ENCODE data around the gene GLTPD2.

GLTPD2 gene

DNA sequence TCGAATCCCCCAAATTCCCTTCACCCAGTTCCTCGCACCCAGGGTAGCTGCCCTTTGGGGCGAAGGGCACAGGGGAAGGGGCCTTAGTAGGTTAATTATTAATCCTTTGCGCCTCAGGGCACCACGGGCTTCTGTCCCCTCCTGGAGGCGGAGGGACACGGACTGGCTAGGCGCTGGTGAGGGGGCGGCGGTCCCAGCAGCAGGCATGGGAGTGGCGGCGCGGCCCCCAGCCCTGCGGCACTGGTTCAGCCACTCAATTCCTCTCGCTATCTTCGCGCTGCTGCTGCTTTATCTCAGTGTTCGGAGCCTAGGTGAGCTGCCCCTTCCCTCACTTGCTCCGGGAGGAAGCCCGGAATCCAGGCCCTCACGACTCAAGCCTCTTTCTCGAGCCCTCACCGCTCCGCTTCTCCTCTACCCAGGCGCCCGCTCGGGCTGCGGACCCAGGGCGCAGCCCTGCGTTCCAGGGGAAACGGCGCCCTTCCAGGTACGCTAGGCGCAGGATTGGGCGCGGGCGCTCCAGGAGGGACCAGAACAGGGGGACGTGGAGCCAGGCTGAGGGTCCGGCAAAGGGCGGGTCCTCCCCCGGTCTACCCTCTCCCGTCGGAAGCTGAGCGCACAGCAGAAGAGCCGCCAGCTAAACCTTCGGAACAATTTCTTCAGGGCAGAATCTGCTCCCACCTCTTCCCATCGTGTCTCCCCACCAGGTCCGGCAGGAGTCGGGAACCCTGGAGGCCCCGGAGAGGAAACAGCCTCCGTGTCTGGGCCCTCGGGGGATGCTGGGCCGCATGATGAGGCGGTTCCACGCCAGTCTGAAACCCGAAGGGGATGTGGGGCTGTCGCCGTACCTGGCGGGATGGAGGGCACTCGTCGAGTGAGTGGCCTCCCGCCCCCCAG lies at the start of gene GLTPD2:
GLTPD2 (plus strand) TSS at position 158 of the 894 bp plus-strand sequence; CDS start at position 206, 48 bp downstream.
- DNase-seq: no peak

DNA sequence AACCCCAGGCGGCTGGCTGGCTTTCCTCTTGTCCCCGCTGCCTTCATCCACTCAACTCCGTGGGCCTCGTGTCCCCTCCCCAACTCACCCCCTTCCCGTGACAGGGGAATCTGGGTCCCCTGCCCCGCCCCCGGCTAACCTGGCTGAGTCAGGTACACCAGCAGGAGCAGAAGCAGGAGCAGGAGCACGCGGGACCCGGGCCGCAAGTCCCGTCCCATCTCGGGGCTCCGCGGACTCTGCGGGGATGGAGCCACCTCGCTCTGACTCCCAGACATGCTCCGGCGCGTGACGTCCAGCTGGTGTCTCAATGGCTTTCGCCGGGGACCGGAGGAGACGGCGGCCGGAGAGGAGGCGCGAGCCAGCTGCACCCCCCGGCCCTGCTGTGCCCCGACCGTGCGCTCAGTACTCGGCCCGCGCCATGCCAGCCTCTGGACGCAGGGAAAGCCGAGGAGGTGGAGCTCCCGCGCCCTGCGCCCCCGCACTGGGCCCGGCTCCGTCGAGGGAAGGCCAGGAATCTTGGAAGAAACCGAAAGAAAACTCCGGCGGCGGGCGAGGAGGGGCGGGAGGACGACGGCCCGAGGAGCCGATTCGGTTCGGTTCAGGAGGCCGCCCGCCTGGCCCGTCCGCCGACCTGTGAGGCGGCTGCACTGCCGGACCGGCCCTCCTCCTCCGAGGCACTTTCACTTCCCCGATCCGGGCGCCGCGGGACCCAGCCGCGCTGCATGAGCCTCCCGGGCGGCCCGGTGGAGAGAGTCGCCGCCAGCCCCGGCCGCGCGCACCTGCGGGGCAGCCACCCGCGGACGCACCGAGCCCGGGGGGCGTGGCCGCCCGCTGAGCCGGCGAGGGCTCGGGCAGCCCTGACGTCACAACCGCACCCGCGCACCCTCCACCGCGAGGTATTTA lies 49.4 kb upstream of the GLTPD2 start, which contains the start of the genes CXCL16 and ZMYND15:
CXCL16 (minus strand) TSS at position 807 of the 903 bp plus-strand sequence; CDS start at position 218, 589 bp downstream.
ZMYND15 (plus strand) TSS at position 712 of the 903 bp plus-strand sequence. CDS start 716 bp downstream, outside the sequence.
- DNase-seq: no peak

DNA sequence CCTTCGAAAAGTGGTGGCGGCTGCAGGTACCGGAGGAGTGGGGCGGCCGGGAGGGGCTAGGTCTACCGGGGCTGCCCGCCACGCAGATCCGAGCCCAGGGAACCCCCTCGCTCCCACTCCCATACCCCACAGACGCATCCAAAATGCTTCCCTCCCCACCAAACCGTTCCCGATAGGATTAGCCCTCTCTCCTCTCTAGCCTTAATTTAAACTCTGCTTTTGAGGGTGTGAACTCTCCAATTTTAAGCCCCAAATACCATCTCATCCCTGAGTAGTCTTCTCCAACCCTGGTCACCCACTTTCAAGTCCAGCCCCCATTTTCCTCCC lies 48.8 kb upstream of the GLTPD2 start:
- no peak for DNase-seq

DNA sequence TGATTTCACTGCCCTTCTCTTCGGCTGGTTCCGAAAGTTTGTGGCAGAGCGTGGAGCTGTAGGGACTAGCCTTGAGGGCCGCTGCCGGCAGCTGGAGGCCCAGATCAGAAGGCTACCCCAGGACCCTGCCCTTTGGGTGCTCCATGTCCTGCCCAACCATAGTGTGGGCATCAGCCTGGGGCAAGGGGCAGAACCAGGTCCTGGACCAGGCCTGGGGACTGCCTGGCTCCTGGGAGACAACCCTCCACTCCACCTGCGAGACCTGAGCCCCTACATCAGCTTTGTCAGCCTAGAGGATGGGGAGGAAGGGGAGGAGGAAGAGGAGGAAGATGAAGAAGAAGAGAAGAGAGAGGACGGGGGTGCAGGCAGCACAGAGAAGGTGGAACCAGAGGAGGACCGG lies 48.2 kb upstream of the GLTPD2 start:
- no peak for DNase-seq

DNA sequence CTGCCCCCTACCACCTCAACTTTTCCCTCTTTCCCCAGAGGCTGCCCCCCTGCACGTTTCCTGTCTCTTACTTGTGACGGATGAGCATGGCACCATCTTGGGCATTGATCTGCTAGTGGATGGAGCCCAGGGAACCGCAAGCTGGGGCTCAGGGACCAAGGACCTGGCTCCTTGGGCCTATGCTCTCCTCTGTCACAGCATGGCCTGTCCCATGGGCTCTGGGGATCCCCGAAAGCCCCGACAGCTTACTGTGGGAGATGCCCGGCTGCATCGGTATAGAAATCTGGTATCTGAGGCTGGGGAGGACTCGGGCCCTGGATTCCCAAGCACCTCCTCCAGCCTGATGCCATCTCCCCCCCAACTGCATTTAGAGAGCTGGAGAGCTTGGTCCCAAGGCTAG lies 47.2 kb upstream of the GLTPD2 start:
- no peak for DNase-seq

DNA sequence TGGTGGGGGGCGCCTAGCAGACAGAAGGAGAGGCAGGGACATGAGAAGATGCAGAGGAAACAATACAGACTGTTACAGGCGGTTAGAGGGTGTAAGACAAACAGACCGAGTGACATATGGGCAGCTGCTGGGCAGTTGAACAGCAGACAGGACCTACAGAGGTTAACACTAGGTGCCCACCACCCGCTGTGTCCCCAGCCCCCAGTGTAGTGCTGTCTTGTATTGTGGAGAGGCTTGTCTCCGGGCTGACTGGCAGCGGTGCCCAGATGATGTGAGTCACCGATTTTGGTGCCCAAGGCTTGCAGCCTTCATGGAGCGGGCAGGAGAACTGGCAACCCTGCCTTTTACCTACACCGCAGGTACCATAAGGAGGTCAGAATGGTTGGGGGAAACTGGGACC lies 46.6 kb upstream of the GLTPD2 start:
- no peak for DNase-seq

DNA sequence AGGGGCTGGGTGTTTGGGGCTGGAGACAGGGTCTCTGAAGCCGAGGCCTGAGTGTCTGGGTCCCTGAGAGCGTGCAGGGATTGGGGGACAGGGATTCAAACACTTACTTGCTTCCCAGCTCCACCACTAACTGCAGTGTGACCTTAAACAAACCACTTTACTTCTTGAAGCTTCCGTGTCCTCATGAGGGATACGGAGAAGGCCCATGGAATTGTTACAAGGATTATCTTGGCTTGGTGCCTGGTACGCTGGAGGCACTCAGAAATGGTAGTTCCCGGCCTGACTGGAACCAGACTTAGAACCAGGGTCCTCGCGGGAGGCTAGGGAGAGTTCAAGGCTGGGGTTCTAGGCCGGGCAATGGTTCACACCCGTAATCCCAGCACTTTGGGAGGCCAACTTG lies 46.1 kb upstream of the GLTPD2 start:
- DNase-seq: no peak

DNA sequence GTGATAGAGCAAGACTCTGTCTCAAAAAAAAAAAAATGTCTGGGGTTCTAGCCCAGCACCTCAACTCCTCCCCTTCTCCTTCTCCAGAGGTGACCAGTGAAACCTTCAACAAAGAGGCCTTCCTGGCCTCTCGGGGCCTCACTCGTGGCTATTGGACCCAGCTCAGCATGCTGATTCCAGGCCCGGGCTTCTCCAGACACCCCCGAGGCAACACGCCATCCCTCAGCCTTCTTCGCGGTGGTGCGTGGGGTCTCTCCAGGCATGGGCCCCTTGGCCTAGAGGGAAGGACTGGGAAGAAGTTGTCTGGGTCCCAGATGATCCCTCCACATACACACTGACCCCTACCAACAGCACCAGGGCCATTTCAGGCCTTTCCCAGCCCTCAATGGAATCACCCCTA lies 45.5 kb upstream of the GLTPD2 start:
- no peak for DNase-seq

DNA sequence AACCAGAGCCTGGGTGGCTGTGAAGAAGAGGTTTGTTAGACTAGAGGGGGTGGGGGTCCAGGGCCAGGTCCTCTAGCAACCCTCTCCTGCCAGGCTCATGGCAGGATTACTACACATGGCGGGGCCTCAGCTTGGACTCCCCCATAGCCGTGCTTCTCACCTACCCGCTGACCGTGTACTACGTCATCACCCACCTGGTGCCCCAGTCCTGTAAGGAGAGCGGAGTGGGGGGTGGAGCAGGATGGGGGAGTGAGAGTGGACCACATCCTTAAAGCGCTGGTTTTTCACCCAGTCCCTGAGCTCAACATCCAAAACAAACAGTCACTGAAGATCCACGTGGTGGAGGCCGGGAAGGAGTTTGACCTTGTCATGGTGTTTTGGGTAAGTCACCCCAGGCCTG lies 44.9 kb upstream of the GLTPD2 start:
- DNase-seq: no peak

DNA sequence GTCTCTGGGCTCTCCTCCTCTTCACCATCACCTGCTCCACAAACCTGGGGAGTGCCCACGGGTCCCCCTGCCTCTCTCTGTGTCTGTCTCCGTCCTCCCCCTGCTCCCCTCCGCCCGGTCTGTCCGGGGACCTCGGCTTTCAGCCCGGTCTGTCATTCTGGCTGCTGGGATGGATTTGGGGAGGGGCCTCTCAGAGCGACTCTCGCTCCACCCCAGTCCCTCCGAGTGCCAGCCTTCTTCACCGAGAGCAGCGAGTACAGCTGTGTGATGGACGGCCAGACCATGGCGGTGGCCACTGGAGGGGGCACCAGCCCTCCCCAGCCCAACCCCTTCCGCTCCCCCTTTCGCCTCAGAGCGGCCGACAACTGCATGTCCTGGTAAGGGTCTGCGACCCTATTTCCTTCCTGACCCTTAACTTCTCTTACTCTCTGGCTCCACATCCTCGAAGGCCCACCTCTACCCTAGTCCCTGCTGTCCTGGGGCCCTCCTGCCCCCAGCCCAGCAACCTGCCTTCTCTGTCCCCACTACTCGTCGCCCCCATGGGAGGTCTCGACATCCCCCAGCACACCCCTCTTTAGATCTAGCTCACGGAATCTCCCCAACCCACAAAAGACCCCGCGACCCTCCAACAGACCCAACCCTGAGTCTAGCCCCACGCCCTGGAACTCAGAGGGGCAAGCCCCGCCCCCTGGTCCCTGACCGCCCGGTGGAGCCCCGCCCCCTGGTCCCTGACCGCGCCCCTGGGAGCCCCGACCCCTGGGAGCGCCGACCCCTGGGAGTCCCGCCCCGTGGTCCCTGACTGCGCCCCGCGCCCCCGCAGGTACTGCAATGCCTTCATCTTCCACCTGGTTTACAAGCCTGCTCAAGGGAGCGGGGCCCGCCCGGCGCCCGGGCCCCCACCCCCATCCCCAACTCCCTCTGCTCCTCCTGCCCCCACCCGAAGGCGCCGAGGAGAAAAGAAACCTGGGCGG lies 43.5 kb upstream of the GLTPD2 start:
- DNase-seq: no peak

DNA sequence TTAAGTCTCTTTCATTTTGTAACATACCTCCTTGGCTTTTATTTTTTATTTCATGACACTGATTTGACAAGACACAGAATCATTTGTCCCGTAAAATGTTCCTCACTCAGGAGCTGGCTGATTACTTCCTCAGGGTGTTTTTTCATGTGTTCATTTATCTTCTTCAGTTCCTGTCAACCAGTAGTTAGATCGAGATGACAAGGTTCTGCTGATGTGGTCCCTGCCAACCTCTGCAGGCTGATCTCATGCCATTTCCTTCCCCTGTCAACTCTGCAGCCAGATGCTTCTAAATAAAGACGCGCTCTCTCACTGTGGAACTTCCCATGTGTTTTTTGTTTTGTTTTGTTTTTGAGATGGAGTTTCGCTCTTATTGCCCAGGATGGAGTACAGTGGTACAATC lies 40.9 kb upstream of the GLTPD2 start:
- DNase-seq: no peak

DNA sequence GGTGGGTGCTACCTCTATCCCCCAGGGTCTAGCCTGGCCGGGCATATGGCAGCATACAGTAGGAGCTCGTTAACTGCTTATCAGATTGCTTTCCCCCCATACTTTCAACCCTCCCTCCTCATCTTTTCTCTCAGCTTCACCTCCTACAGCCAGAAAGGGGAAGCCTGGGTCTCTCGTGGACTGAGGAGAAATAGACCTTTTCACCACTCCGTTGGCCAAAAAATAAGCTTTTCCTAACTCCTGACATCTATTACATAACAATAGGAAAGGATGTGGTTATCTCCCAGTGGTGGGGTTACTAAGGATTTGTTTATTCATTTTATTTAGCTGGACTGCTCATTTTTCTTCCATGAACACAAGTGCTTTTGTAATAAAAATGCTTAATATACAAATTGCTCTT lies 40.1 kb upstream of the GLTPD2 start:
- no peak for DNase-seq

DNA sequence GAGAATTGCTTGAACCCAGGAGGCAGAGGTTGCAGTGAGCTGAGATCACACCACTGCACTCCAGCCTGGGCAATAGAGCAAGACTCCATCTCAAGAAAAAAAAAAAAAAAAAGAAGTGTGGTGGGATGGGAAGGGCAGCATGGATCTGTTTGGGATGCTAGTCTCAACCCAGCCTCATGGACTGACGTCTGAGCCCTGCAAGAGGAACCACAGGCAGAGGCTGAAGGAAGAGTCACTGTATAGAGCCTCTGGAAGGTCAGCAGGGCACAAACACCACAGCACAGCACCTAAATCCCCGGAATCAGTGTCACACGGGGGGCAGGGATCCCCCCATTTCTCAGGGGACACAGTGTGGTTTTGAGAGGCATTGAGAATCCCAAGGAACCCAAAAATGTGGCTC lies 38.2 kb upstream of the GLTPD2 start:
- DNase-seq: no peak

DNA sequence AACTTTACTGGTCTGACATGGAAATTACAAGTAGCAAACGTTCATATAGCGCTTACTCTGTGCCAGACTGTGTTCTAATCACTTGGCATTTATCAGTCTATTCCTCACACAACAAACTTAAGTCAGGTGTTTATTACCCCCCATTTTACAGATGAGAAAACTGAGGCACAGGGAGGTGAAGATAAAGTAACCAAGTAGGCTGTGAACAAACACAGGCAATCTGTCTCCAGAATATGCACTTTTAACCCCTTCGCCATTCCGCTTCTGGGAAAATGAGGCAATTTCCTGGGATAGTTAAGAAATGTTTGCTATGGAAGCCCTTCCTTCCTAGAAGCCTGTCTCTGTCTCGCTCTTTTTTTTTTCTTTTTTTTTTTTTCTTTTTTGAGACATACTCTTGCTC lies 36.8 kb upstream of the GLTPD2 start:
- no peak for DNase-seq

DNA sequence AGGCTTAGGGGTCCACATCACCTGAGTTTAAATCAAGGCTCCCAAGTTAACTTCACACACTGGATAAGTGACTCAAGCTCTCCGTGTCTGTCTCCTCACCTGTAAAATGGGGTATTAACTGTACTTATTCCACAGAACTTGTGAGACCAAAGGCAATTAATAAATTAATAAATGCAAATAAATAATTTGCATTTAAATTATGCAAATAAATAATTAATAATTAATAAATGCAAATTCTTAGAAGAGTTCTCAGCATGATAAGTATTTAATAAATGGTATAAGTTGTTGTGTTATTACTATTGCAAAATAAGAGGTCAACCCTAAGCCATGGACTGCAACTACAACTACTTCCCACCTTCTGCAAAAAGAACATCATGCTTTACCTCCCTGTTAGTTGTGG lies 35.4 kb upstream of the GLTPD2 start:
- DNase-seq: no peak

DNA sequence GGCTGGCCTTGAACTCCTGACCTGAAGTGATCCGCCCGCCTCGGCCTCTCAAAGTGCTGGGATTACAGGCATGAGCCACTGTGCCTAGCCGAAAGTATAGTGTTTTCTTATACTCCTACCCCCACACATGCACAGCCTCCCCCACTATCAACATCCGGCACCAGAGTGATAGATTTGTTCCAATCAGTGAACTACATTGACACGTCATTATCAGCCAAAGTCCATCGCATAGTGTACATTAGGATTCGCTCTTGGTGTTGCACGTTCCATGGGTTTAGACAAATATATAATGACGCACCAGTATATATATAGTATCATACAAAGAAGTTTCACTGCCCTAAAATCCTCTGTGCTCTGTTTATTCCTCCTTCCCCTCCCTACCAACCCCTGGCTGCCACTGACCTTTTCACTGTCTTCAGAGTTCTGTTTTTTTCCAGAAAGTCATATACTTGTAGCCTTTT lies 29.0 kb upstream of the GLTPD2 start:
- DNase-seq: no peak

DNA sequence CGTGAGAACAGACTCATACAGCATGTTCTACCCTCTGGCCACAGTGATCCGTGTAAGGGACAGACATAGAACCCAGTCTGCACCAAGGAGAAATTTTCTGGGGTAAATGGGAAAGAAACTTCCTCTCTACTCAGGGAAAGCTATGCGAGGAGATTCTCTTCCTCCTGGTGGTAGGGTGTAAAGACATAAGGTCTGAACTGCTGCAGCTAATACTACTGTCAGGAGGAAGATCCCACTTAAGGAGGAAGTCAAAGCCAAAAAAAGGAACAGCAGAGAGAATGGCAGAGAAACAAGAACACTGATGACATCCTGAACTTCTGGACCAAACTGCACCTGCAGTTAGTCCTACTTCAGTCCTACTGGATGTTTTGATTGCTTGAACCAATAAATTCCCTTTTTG lies 24.2 kb upstream of the GLTPD2 start:
- no peak for DNase-seq

DNA sequence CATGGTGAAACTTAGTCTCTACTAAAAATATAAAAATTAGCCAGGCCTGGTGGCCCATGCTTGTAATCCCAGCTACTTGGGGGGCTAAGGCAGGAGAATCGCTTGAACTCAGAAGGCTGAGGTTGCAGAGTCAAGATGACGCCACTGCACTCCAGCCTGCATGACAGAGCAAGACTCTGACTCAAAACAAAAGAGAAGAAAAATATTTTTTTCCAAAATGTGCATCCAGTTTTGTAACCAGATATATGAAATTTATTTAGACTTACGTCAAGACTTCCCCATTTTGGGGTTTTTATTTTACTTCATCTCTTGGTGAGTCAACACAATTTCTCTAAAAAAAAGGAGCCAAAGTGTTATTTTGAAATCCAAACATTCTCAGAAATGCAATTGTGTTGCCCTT lies 22.6 kb upstream of the GLTPD2 start:
- no peak for DNase-seq

DNA sequence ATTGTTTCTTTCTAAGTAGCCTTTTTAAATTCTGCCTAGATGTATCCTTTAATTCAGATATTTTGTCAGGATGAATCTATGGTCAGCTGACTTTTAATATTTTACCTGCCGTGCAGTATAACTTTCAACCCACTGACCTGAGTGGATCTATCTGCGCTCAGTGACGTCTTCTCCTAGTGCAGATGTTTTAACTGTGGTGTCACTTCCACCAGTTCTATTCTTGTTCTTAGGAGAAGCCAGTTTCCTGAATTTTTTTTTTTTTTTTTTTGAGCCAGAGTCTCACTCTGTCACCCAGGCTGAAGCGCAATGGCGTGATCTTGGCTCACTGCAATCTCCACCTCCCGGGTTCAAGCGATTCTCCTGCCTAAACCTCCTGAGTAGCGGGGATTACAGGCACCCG lies 22.0 kb upstream of the GLTPD2 start:
- no peak for DNase-seq

DNA sequence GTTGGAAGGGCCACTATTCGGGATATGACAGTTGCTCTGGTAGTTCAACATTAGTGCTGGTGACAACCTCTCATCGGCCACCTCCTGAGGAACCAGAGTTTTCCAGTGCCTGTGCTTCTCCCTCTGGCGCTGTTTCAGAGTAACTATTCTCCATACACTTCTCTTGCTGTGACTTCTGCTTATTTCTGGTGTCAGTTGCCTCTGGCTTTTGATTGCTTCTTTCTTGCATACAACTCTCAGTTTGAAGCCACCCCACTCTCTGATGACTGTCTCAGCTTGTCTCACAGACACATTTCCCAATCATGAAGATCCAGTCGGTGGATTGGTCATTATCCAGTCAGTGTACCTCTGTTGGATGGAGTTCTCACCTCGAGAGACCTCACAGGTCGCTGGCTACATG lies 20.5 kb upstream of the GLTPD2 start:
- DNase-seq: no peak

DNA sequence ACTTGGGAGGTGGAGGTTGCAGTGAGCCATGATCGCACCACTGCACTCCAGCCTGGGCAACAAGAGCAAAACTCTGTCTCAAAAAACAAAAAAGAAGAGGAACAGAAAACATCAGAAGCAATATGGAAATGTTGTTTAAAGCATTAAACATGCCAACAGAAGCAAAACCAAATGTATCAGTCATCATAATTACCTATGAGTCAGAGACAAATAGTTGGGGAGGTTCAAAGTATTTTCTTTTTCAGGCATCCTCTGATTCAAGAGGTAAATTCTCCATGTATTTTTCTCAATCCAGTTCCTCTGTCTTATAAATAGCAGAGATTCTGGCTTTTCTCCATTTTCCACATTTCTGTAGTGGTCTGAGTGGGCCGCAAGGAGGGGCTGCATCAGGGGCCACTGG lies 19.1 kb upstream of the GLTPD2 start:
- DNase-seq: no peak

DNA sequence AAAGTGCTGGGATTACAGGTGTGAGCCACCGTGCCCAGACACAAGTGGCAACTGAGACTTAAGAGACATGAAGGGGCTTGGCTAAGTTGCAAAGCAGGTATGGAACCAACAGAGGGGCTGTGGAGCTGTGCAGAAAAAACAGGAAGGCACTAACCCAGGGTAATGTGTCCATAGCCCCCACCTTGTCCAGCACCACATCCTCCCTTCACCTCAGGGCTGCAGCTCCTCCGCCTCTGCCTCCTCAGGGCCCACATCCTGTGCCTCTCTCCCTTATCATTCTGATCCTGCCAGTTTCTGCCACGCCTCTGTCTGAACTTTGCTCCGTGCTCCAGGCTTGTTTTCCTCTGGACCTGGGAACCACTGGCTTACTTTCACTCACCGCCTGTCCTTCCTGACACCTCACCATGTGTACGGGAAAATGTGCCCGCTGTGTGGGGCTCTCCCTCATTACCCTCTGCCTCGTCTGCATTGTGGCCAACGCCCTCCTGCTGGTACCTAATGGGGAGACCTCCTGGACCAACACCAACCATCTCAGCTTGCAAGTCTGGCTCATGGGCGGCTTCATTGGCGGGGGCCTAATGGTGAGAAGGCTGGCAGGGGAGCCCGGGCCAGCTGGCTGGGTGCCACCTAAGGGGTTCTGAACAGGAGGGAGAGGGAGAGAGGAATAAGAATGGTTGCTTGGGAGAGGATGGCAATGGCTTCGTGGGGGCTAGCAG lies 17.1 kb upstream of the GLTPD2 start, which contains the start of gene TM4SF5:
TM4SF5 (plus strand) TSS at position 368 of the 716 bp plus-strand sequence; CDS start at position 405, 37 bp downstream.
- DNase-seq: no peak

All from cortex of kidney (tissue), 1 donor.